Activated CD8-positive, alpha-beta memory T cell treated with anti-CD3 and anti-CD28 coated beads, Interleukin-2, amount 10 ng/mL, durations not matched to agents 7 days and 5 days (primary cell): Measurements from ENCODE around the gene IRF5. TPM values are rescaled to one million over a fixed set of nuclear protein-coding genes. Genes with fewer than 3 reads are reported as not detected.

ENCODE experiments used
- ATAC-seq: fragments of 150-1000 bp; cut with Tn5 transposase; one replicate; pipeline ENCODE4 v1.10.0; 2021; ENCODE audit warnings: moderate library complexity
- CTCF ChIA-PET: fragments of 350-600 bp; sonication (Branson Sonifier 250); formaldehyde crosslinking; loops from one replicate; lab custom pipeline; 2021; ENCODE audit warnings: antibody characterized with exemption; lab: Charles Lee
- DNase-seq: peaks from one replicate; pipeline ENCODE4 v3.0.0-alpha.2; 2020
- H3K27ac Mint-ChIP-seq: one replicate; pipeline ENCODE4 v1.8.0; 2021; ENCODE audit warnings: mild to moderate bottlenecking, mixed read lengths
- H3K27me3 Mint-ChIP-seq: one replicate; pipeline ENCODE4 v1.8.0; 2021; ENCODE audit warnings: mixed read lengths
- H3K36me3 Mint-ChIP-seq: one replicate; pipeline ENCODE4 v1.8.0; 2021; ENCODE audit warnings: mild to moderate bottlenecking, mixed read lengths
- H3K4me1 Mint-ChIP-seq: one replicate; pipeline ENCODE4 v1.8.0; 2021; ENCODE audit warnings: mixed read lengths
- H3K4me3 Mint-ChIP-seq: one replicate; pipeline ENCODE4 v1.8.0; 2021; ENCODE audit warnings: mild to moderate bottlenecking, moderate library complexity, mixed read lengths
- H3K9me3 Mint-ChIP-seq: one replicate; pipeline ENCODE4 v1.8.0; 2022; ENCODE audit warnings: low read depth, mixed read lengths
- total RNA-seq, 2 experiments: library from RNA; stranded (reverse); gene quantifications; one replicate each; pipeline ENCODE4 v1.2.3, GENCODE V29; 2021

The IRF5 gene
- total RNA-seq, 2 experiments from 2014 or later = 16.5 to 17.7 TPM

GRCh38 chr7:128951296-128951695, 13.6 kb downstream of the IRF5 start:
- Mint-ChIP-seq H3K36me3 (peaks cover 28% of the 10 kb centered on the region), H3K4me1 (peaks cover 1% of the 10 kb centered on the region), H3K27ac (no peak overlapping the region), H3K27me3 (no peaks in the 10 kb centered on the region), H3K4me3 (no peak overlapping the region), H3K9me3 (no peaks in the 10 kb centered on the region)
- no peak for ATAC-seq
- DNase-seq = no peak
- CTCF ChIA-PET = interaction anchor here (0.6 to 1.6 kb wide), 2 partner anchors 140 to 333 kb away, joined by 4 to 5 read pairs; no protein-coding TSS in a partner anchor

- DNase-seq (no peak), ATAC-seq (no peak)
- H3K4me3 Mint-ChIP-seq = no peak overlapping the region
- CTCF ChIA-PET = no interaction called here
- no peak overlapping the region for H3K27ac Mint-ChIP-seq
- peaks cover 48% of the 10 kb centered on the region for H3K36me3 Mint-ChIP-seq
- peaks cover 1% of the 10 kb centered on the region for H3K4me1 Mint-ChIP-seq
- no peaks in the 10 kb centered on the region for H3K27me3 Mint-ChIP-seq
- H3K9me3 Mint-ChIP-seq = no peaks in the 10 kb centered on the region
These were observed 16.4 kb downstream of the IRF5 start for GRCh38 chr7:128954150-128954549.

GRCh38 chr7:128954830-128955802, 17.4 kb downstream of the IRF5 start:
- ATAC-seq (no peak), DNase-seq (no peak)
- Mint-ChIP-seq H3K4me3 (no peak overlapping the region), H3K36me3 (peaks cover 55% of the 10 kb centered on the region), H3K27me3 (no peaks in the 10 kb centered on the region), H3K27ac (no peak overlapping the region), H3K4me1 (peaks cover 1% of the 10 kb centered on the region), H3K9me3 (no peaks in the 10 kb centered on the region)
- CTCF ChIA-PET = no interaction called here

GRCh38 chr7:128955981-128956380, 18.3 kb downstream of the IRF5 start:
- H3K9me3 Mint-ChIP-seq = no peaks in the 10 kb centered on the region
- no peak for DNase-seq
- H3K27ac Mint-ChIP-seq = no peak overlapping the region
- H3K4me3 Mint-ChIP-seq = no peak overlapping the region
- CTCF ChIA-PET = interaction anchor here (0.5 to 1.3 kb wide), 4 partner anchors 9 to 136 kb away, joined by 3 to 4 read pairs (median 3); no protein-coding TSS in a partner anchor
- ATAC-seq = no peak
- peaks cover 1% of the 10 kb centered on the region for H3K4me1 Mint-ChIP-seq
- H3K27me3 Mint-ChIP-seq = no peaks in the 10 kb centered on the region
- H3K36me3 Mint-ChIP-seq = peaks cover 54% of the 10 kb centered on the region

- Mint-ChIP-seq H3K9me3 (no peaks in the 10 kb centered on the region), H3K27me3 (no peaks in the 10 kb centered on the region), H3K36me3 (peaks cover 59% of the 10 kb centered on the region), H3K27ac (no peak overlapping the region), H3K4me1 (peaks cover 16% of the 10 kb centered on the region), H3K4me3 (no peak overlapping the region)
- DNase-seq = no peak
- CTCF ChIA-PET = no interaction called here
- ATAC-seq = no peak
These were observed 21.6 kb downstream of the IRF5 start for GRCh38 chr7:128959296-128959695.

GRCh38 chr7:128961030-128961659, 23.4 kb downstream of the IRF5 start:
- Mint-ChIP-seq H3K27me3 (no peaks in the 10 kb centered on the region), H3K4me3 (no peak overlapping the region), H3K27ac (no peak overlapping the region), H3K36me3 (peaks cover 65% of the 10 kb centered on the region), H3K9me3 (no peaks in the 10 kb centered on the region), H3K4me1 (peaks cover 17% of the 10 kb centered on the region)
- ATAC-seq (no peak), DNase-seq (no peak)
- CTCF ChIA-PET = no interaction called here

- no peak overlapping the region for H3K4me3 Mint-ChIP-seq
- H3K27ac Mint-ChIP-seq = peak overlapping the region; percentile 9
- no peak for ATAC-seq
- peaks cover 17% of the 10 kb centered on the region for H3K4me1 Mint-ChIP-seq
- CTCF ChIA-PET = interaction anchor here (1.4 kb wide), 1 partner anchor 79 kb away, joined by 4 read pairs; no protein-coding TSS in a partner anchor
- H3K36me3 Mint-ChIP-seq = peaks cover 63% of the 10 kb centered on the region
- no peaks in the 10 kb centered on the region for H3K27me3 Mint-ChIP-seq
- H3K9me3 Mint-ChIP-seq = no peaks in the 10 kb centered on the region
- DNase-seq = no peak
These were observed 25.2 kb downstream of the IRF5 start for GRCh38 chr7:128962899-128963298.

- DNase-seq = no peak
- peak; percentile 87 for ATAC-seq
- no peaks in the 10 kb centered on the region for H3K27me3 Mint-ChIP-seq
- no peak overlapping the region for H3K27ac Mint-ChIP-seq
- CTCF ChIA-PET = interaction anchor here (0.6 to 1.4 kb wide), 3 partner anchors 79 to 1019 kb away, joined by 3 to 5 read pairs (median 4); no protein-coding TSS in a partner anchor
- peaks cover 63% of the 10 kb centered on the region for H3K36me3 Mint-ChIP-seq
- peaks cover 17% of the 10 kb centered on the region for H3K4me1 Mint-ChIP-seq
- no peak overlapping the region for H3K4me3 Mint-ChIP-seq
- H3K9me3 Mint-ChIP-seq = no peaks in the 10 kb centered on the region
These were observed 25.6 kb downstream of the IRF5 start for GRCh38 chr7:128963327-128963757.

- H3K4me3 Mint-ChIP-seq = no peak overlapping the region
- H3K9me3 Mint-ChIP-seq = no peaks in the 10 kb centered on the region
- ATAC-seq (no peak), DNase-seq (no peak)
- peaks cover 59% of the 10 kb centered on the region for H3K36me3 Mint-ChIP-seq
- H3K27ac Mint-ChIP-seq = no peak overlapping the region
- no peaks in the 10 kb centered on the region for H3K27me3 Mint-ChIP-seq
- peaks cover 3% of the 10 kb centered on the region for H3K4me1 Mint-ChIP-seq
- CTCF ChIA-PET = no interaction called here
These were observed 30.9 kb downstream of the IRF5 start for GRCh38 chr7:128968624-128969023.

GRCh38 chr7:128974241-128974934, 36.7 kb downstream of the IRF5 start:
- DNase-seq (no peak), ATAC-seq (no peak)
- no peak overlapping the region for H3K4me3 Mint-ChIP-seq
- no peak overlapping the region for H3K27ac Mint-ChIP-seq
- H3K9me3 Mint-ChIP-seq = no peaks in the 10 kb centered on the region
- no peaks in the 10 kb centered on the region for H3K4me1 Mint-ChIP-seq
- peaks cover 52% of the 10 kb centered on the region for H3K36me3 Mint-ChIP-seq
- no peaks in the 10 kb centered on the region for H3K27me3 Mint-ChIP-seq
- CTCF ChIA-PET = interaction anchor here (1.4 kb wide), 1 partner anchor 117 kb away, joined by 4 read pairs; no protein-coding TSS in a partner anchor

GRCh38 chr7:128982105-128982504, 44.4 kb downstream of the IRF5 start:
- CTCF ChIA-PET = interaction anchor here (2.3 kb wide), 1 partner anchor 109 kb away, joined by 7 read pairs; no protein-coding TSS in a partner anchor
- no peaks in the 10 kb centered on the region for H3K27me3 Mint-ChIP-seq
- H3K4me1 Mint-ChIP-seq = no peaks in the 10 kb centered on the region
- peaks cover 57% of the 10 kb centered on the region for H3K36me3 Mint-ChIP-seq
- no peak for ATAC-seq
- H3K9me3 Mint-ChIP-seq = no peaks in the 10 kb centered on the region
- H3K27ac Mint-ChIP-seq = no peak overlapping the region
- no peak overlapping the region for H3K4me3 Mint-ChIP-seq
- DNase-seq = no peak

GRCh38 chr7:128985660-128986059, 47.9 kb downstream of the IRF5 start:
- no peak for ATAC-seq
- no peak for DNase-seq
- CTCF ChIA-PET = interaction anchor here (0.6 kb wide), 1 partner anchor 932 kb away, joined by 4 read pairs; no protein-coding TSS in a partner anchor
- Mint-ChIP-seq H3K4me1 (no peaks in the 10 kb centered on the region), H3K4me3 (no peak overlapping the region), H3K9me3 (no peaks in the 10 kb centered on the region), H3K27me3 (no peaks in the 10 kb centered on the region), H3K36me3 (peaks cover 48% of the 10 kb centered on the region), H3K27ac (no peak overlapping the region)

- Mint-ChIP-seq H3K36me3 (peaks cover 45% of the 10 kb centered on the region), H3K27ac (no peak overlapping the region), H3K4me3 (no peak overlapping the region), H3K4me1 (no peaks in the 10 kb centered on the region), H3K27me3 (no peaks in the 10 kb centered on the region), H3K9me3 (no peaks in the 10 kb centered on the region)
- ATAC-seq = no peak
- DNase-seq = no peak
- CTCF ChIA-PET = interaction anchor here (0.9 kb wide), 1 partner anchor 105 kb away, joined by 3 read pairs; no protein-coding TSS in a partner anchor
These were observed 48.9 kb downstream of the IRF5 start for GRCh38 chr7:128986609-128987008.
